Epithelial cell of proximal tubule (primary cell): Measurements from ENCODE around the gene PCNX2. TPM values are rescaled to one million over a fixed set of nuclear protein-coding genes. Genes with fewer than 3 reads are reported as not detected.

ENCODE experiments used
- DNase-seq: peaks from one replicate; pipeline ENCODE4 v3.0.0-alpha.2; 2011; ENCODE audit warnings: low read depth
- H3K4me3 ChIP-seq: 2 replicates; pipeline ENCODE4 v1.5.1; 2011; ENCODE audit warnings: low read depth, mild to moderate bottlenecking, low read length
- CTCF ChIP-seq: conservative IDR thresholded peaks from 2 replicates; pipeline ENCODE4 v1.5.1; 2012; ENCODE audit warnings: low read depth, mild to moderate bottlenecking, low read length
- total RNA-seq: library from RNA; depleted of rRNA; stranded (reverse); fragments of >200 nt; gene quantifications from 2 replicates; pipeline ENCODE4 v1.2.3, GENCODE V29; 2015

The PCNX2 gene
- total RNA-seq, 1 donor from 2014 or later: 11.4 TPM

DNA sequence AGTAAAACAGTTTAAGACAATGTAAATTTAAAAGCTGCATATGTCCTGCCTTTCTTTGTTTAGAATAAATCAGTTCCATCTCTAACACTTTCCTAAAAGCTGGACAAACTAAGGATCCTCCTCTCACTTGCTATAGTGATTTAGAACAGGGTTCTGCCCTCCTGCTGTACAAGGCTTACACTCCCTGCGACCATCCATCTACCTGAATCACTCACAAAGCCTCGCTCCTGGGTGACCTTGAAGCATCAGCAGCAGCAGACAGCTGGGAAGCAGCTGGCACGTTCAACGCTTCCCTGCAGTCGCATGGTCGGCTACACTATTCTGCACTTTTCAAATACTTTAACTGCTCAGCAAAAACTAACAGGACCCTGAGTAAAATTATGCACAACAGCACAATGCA is 217.1 kb downstream of the PCNX2 start:
- no peak for DNase-seq
- no peak overlapping the region for H3K4me3 ChIP-seq
- no peak for TF ChIP-seq CTCF

DNA sequence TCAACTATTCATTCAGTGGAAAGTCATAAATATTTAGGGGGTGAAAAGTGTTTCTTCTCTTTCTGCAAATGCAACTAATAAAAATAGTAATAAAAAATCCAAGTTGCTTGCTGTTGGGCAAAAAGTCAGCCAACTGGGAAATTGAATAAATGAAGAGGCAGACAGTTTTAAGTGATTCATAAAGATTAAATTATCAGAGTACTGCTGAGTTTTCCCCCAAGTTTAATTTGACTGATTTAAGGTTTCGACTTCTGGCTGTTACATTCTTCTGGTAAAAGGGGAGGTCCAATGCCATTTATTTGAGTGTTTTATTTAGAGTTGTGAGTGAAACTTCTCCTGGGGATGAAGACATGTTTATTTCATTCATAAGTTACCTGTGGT is 219.6 kb downstream of the PCNX2 start:
- no peak for TF ChIP-seq CTCF
- H3K4me3 ChIP-seq: no peak overlapping the region
- DNase-seq: no peak

DNA sequence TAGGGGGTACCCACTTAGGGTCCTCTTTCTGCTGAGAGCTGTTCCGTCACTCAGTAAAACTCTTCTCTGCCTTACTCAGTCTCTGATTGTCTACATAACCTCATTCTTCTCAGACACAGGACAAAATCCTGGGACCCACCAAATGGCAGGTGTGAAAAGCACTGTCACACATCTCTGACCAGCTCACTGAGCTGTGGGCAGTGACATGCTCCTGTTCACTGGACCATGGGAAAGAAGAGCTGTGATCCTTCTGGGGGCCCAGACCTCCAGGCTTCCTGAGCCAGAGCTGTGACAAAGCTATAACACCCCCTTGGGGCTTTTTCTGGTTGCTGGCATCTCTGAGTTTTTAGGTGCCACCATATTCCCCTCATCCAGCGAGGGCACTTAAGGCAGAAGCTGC is 229.4 kb downstream of the PCNX2 start:
- no peak overlapping the region for H3K4me3 ChIP-seq
- no peak for TF ChIP-seq CTCF
- no peak for DNase-seq

DNA sequence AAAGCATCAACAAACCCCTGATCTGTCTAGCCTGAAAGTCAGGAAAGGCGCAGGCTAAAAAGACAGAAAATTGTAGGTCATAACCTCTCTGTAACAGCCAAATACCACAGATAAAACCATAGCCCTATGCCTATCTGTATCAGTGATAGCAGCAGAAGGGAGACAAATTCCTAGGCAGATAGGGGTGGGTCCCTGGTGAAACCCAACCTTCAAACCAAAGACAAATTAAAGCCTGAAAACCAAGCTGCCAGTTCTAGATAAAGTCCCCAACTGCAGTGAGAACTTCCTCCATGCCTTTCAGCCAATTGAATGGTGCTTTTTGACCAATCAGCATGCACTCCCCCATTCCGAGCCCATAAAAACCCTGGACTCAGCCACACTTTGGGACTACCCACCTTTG is 229.8 kb downstream of the PCNX2 start:
- H3K4me3 ChIP-seq: no peak overlapping the region
- TF ChIP-seq CTCF: no peak
- no peak for DNase-seq

DNA sequence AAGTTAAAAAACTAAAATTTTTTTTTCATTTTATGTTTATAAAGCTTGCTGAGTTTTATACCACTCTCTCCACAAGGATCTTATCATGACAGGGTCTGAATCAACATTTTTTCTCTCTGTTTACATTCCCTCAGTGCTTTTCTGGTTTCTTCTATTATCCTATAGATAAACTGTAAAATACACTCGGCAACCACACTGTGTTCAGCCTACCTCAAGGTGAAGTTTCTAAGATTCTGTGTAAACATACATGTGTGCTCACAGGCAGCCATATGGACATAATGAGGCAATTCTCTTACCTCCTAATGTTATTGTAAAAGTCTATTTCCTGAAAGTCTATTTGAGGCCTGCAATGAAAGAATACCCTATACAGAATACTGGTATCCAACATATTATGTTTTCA is 230.5 kb downstream of the PCNX2 start:
- H3K4me3 ChIP-seq: no peak overlapping the region
- TF ChIP-seq CTCF: no peak
- DNase-seq: no peak

DNA sequence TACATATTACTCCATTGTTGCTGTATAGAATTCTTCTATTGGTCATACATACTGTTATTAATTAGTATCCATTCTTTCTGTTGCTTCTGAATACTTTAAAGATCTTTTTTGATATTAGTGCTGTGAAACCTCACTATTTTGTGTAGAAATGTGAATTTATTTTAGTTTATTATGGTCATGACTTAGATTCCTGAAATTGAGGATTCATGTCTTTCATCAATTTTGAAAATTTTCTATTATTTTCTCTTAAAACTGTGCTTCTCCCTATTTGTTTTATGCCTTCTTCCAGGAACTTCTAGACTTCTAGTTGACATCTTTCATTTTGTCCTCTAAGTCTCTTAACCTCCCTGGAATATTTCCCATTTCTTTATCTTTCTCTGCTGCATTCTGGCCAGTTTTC is 232.1 kb downstream of the PCNX2 start:
- no peak for DNase-seq
- TF ChIP-seq CTCF: no peak
- no peak overlapping the region for H3K4me3 ChIP-seq

DNA sequence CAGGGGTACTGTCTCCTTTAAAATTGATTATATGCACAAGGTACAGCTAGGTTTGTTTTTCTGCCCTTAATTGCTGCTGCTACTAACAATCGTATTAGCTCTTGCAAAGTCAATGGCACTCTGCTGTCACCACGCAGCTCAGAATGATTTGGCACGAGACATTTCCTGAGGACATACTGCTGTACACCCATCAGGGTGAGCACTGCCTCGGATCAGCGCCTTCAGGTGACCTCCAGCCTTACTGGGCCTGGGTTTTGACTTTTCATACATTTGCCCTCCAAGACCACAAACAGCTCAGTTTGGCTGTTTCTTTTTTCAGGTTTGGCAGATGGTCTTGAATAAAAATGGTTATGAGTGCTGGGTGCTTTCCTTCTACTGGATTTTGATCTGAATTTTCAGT is 234.3 kb downstream of the PCNX2 start:
- TF ChIP-seq CTCF: no peak
- DNase-seq: no peak
- H3K4me3 ChIP-seq: no peak overlapping the region
